Activated T-cell treated with anti-CD3 and anti-CD28 coated beads, Interleukin-2, amount 50 U/mL, for 4 hours (primary cell): ENCODE data around the gene COL7A1. TPM values are rescaled to one million over a fixed set of nuclear protein-coding genes. Genes with fewer than 3 reads are reported as not detected.
"Not testable (repeated sequence)": the region's sequence is repeated elsewhere in the genome, so short reads cannot be mapped to it uniquely, and the experiment has no call there.

ENCODE experiments used
- ATAC-seq, 2 donors: fragments of 200-7000 bp; cut with Tn5 transposase; one replicate each; pipeline ENCODE4 v1.10.0; 2021
- DNase-seq: peaks from one replicate; pipeline ENCODE4 v3.0.0-alpha.2; 2020
- H3K27me3 Mint-ChIP-seq: one replicate; pipeline ENCODE4 v1.8.0; 2021; ENCODE audit warnings: low read depth, mixed read lengths
- H3K36me3 Mint-ChIP-seq: one replicate; pipeline ENCODE4 v1.8.0; 2022; ENCODE audit warnings: mixed read lengths; ENCODE audit not compliant: insufficient read depth
- H3K4me1 Mint-ChIP-seq: one replicate; pipeline ENCODE4 v1.8.0; 2021; ENCODE audit warnings: low read depth, mixed read lengths
- H3K4me3 Mint-ChIP-seq: one replicate; pipeline ENCODE4 v1.8.0; 2021; ENCODE audit warnings: mild to moderate bottlenecking, moderate library complexity, mixed read lengths
- H3K9me3 Mint-ChIP-seq: one replicate; pipeline ENCODE4 v1.8.0; 2021; ENCODE audit warnings: mixed read lengths
- total RNA-seq, 3 donors: library from RNA; stranded (reverse); gene quantifications; one replicate each; pipeline ENCODE4 v1.2.1, GENCODE V29; 2021

COL7A1 gene
- total RNA-seq, 3 donors from 2014 or later, result 0.38 to 0.53 (median 0.40) TPM

DNA sequence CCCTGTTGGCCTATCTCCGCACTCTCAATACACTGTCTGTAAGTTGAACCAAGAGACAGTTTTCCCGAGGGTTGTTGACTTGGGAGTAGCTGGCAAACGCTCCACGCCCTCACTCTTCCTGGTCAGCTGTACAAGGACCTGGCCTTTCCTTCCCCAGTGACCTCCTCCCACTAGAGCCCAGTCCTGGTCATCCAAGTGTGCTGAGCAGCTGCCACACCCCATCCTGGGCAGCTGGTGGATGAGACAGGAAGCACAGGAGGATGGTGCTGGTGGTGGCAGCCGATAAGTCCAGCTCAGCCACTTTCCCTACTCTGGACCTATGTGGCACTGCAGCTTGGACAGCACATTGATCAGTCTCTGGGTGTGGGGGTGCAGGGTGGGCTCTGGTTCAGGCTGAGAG, 58.3 kb downstream of the COL7A1 start:
- ATAC-seq, result no peak
- H3K36me3 Mint-ChIP-seq, result peaks cover 3% of the 10 kb centered on the region
- no peaks in the 10 kb centered on the region for H3K27me3 Mint-ChIP-seq
- H3K4me3 Mint-ChIP-seq, result no peak overlapping the region
- no peak for DNase-seq
- no peaks in the 10 kb centered on the region for H3K9me3 Mint-ChIP-seq
- peaks cover 3% of the 10 kb centered on the region for H3K4me1 Mint-ChIP-seq

DNA sequence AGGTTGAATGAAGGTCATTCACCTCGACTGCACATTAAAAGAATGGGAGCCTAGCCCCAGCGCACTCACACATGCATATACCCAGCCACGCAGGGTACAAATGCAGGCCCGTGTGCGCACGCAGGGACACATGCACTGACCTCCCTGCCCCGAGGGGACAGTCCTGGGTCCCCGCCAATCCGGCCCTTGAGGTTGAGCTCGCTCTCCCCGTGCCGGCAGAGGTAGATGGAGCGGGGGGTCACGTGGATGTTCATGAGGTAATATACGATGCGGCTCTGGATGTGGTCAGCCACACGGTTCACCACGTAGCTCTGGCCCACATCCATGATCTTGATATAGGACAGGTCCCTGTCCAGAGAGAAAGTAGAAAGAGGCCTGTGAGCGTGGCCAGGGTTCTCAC, 59.0 kb downstream of the COL7A1 start:
- Mint-ChIP-seq H3K27me3 (no peaks in the 10 kb centered on the region), H3K9me3 (no peaks in the 10 kb centered on the region), H3K4me1 (peaks cover 3% of the 10 kb centered on the region), H3K36me3 (peaks cover 3% of the 10 kb centered on the region), H3K4me3 (no peak overlapping the region)
- DNase-seq (no peak), ATAC-seq (no peak)

DNA sequence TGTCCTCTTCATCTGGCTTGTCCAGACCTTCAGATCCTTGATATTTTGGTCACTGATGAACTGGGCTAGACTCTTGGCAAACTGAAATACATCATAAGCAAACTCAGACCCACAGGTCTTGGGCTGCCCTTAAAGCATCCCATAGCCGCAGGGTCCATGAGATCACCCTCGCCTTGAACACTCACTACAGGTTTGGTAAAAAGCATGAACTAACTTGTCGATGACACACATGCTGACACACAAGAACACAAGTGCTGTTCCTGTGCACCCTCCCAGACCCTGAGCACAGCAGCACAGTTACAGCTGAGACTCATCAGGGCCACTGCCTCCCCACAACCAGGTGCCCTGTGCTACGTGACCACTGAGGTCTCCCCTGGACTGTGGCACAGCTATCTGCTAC, 59.6 kb downstream of the COL7A1 start:
- Mint-ChIP-seq H3K9me3 (no peaks in the 10 kb centered on the region), H3K36me3 (peaks cover 3% of the 10 kb centered on the region), H3K4me1 (peaks cover 3% of the 10 kb centered on the region), H3K27me3 (no peaks in the 10 kb centered on the region), H3K4me3 (no peak overlapping the region)
- ATAC-seq (no peak), DNase-seq (no peak)

DNA sequence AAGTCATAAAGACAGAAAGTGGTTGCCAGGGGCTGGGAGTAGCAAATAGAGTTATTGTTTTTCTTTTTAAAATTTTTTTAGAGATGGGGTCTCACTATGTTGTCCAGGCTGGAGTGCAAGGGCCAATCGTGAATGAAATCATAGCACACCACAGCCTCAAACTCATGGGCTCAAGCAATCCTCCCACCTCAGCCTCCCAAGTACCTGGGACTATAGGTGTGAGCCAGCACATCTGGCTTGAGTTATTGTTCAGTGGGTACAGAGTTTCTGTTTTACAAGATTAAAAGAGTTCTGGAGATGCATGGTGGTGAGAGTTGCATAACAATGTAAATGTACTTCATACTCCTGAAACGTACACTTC, 62.2 kb downstream of the COL7A1 start:
- Mint-ChIP-seq H3K36me3 (peaks cover 2% of the 10 kb centered on the region), H3K4me1 (peaks cover 3% of the 10 kb centered on the region), H3K27me3 (no peaks in the 10 kb centered on the region), H3K4me3 (no peak overlapping the region), H3K9me3 (no peaks in the 10 kb centered on the region)
- no peak for ATAC-seq
- no peak for DNase-seq

DNA sequence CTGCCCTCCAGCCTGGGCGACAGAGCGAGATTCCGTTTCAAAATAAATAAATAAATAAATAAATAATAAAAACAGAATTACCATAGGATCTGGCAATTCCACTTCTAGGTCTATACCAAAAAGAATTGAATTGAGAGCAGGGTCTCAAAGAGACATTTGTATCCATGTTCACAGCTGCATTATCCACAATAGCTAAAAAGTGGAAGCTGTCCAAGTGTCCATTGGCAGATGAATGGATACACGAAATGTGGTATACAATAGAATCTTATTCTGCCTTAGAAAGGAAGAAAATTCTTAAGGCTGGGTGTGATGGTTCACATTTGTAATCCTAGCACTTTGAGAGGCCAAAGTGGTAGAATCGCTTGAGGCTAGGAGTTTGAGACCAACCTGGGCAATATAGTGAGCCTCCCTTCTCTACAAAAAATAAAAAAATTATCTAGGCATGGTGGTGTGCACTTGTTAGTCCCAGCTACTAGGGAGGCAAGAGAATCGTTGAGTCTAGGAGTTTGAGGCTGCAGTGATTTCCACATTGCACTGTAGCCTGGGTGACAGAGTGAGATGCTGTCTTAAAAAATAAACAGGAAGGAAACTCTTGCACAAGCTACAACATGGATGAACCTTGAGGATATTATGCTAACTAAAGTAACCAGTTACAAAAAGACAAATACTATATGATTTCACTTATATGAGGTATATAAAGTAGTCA, 62.7 kb downstream of the COL7A1 start:
- Mint-ChIP-seq H3K4me3 (no peak overlapping the region), H3K9me3 (no peaks in the 10 kb centered on the region), H3K36me3 (peaks cover 2% of the 10 kb centered on the region), H3K27me3 (no peaks in the 10 kb centered on the region), H3K4me1 (peaks cover 3% of the 10 kb centered on the region)
- ATAC-seq, result no peak
- DNase-seq, result no peak

DNA sequence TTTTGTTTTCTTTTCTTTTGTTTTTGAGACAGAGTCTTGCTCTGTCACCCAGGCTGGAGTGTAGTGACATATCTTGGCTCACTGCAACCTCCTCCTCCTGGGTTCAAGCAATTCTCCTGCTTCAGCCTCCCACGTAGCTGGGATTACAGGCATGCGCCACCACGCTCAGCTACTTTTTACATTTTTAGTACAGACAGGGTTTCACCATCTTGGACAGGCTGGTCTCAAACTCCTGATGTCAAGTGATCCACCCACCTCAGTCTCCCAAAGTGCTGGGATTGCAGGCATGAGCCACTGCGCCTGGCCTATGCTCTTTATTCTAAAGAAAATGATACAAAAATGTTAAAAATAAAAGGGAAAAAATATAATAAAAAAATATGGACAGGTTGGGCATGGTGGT, 64.4 kb downstream of the COL7A1 start:
- not testable (repeated sequence) for H3K36me3 Mint-ChIP-seq, H3K9me3 Mint-ChIP-seq, H3K4me1 Mint-ChIP-seq, H3K27me3 Mint-ChIP-seq, H3K4me3 Mint-ChIP-seq, ATAC-seq, DNase-seq

DNA sequence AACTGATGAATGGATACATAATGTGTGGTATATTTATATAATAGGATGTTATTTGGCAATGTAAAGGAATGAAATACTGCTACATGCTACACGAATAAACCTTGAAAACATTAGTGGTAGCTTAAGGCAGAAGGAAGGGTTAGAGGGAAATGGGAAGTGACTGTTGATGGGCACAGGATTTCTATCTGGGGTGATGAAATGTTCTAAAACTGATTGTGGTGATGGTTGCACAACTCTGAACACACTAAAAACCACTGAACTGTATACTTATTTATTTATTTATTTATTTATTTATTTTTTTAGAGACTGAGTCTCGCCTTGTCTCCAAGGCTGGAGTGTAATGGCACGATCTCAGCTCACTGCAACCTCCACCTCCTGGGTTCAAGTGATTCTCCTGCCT, 66.4 kb downstream of the COL7A1 start:
- no peak for DNase-seq
- Mint-ChIP-seq H3K36me3 (no peaks in the 10 kb centered on the region), H3K4me3 (no peak overlapping the region), H3K4me1 (peaks cover 3% of the 10 kb centered on the region), H3K27me3 (no peaks in the 10 kb centered on the region), H3K9me3 (no peaks in the 10 kb centered on the region)
- ATAC-seq, result no peak

DNA sequence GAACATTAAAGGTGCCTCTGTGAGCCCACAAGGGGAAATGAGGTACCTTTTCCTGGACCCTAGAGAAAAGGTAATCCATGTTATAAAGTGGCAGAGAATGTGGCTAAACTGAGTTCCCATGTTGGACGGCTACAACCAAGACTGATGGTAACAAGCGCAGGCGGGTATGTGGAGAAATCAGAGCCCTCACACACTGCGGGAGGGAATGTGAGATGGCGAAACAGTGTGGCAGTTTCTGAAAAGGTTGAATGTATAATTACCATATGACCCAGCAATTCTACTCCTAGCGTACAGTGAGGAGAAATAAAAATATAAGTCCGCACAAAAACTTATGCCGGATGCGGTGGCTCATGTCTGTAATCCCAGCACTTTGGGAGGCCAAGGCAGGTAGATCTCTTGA, 67.1 kb downstream of the COL7A1 start:
- ATAC-seq (no peak), DNase-seq (no peak)
- no peaks in the 10 kb centered on the region for H3K27me3 Mint-ChIP-seq
- H3K4me1 Mint-ChIP-seq, result peaks cover 3% of the 10 kb centered on the region
- no peaks in the 10 kb centered on the region for H3K36me3 Mint-ChIP-seq
- H3K4me3 Mint-ChIP-seq, result no peak overlapping the region
- H3K9me3 Mint-ChIP-seq, result no peaks in the 10 kb centered on the region

DNA sequence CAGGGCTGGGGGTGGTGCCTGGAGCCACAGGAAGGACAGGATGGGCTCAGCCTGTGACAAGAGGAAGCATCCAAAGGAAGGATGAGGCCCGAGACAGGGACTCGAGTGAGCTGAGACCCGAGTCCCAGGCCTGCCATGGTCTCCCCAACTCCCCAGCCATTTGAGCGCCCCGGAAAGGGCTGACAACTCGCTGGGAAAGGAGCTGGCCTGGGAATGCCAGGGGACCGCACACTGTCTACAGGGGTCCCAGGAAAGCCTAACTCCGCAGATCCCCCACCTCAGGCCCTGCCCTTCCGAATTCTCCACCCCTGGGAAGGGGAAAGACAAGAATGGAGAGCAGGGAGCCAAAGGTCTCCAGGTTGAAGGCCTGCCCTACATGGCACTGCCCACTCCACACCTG, 70.2 kb downstream of the COL7A1 start:
- no peaks in the 10 kb centered on the region for H3K36me3 Mint-ChIP-seq
- H3K4me1 Mint-ChIP-seq, result peaks cover 4% of the 10 kb centered on the region
- ATAC-seq (no peak), DNase-seq (no peak)
- no peak overlapping the region for H3K4me3 Mint-ChIP-seq
- no peaks in the 10 kb centered on the region for H3K27me3 Mint-ChIP-seq
- no peaks in the 10 kb centered on the region for H3K9me3 Mint-ChIP-seq

DNA sequence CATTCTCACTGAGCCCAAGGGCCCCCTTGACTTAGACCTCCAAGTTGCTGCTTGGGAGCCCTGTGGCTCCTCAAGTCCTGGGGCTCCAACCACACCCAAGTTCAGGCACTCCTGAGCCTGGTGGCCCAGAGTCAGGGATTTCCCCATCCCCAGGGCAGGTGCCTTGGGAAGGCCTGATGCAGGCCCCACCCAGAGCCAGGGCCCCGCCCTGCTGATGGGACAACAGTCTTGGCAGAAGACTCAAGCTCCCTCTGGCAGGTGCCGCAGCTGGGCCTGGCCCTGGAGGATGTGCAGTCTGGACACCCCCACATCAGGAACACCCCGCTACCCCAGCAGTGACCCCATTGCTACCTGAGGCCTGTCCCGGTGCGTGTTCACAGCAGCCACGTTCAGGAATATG, 73.5 kb downstream of the COL7A1 start:
- H3K36me3 Mint-ChIP-seq, result no peaks in the 10 kb centered on the region
- H3K4me3 Mint-ChIP-seq, result no peak overlapping the region
- ATAC-seq (no peak), DNase-seq (no peak)
- H3K4me1 Mint-ChIP-seq, result peaks cover 36% of the 10 kb centered on the region
- no peaks in the 10 kb centered on the region for H3K27me3 Mint-ChIP-seq
- no peaks in the 10 kb centered on the region for H3K9me3 Mint-ChIP-seq

DNA sequence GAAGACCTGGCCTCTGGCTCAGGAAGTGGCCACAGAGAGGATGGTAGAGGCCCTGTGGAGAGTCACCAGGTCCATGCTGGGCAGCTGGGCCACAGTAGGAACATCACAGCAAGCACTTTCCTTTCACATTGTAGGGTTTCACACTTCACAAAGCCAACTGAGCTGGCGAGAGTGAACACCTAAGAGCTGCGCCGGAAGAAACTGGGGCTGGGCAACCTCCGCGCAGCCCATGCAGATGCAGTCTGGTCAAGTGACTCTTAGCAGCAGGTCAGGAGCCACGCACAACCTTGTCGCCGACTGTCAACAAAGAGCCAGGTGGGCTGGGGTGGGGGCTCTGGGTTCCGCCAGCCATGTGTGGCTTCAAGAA, 75.9 kb downstream of the COL7A1 start:
- Mint-ChIP-seq H3K4me1 (peaks cover 59% of the 10 kb centered on the region), H3K4me3 (no peak overlapping the region)

DNA sequence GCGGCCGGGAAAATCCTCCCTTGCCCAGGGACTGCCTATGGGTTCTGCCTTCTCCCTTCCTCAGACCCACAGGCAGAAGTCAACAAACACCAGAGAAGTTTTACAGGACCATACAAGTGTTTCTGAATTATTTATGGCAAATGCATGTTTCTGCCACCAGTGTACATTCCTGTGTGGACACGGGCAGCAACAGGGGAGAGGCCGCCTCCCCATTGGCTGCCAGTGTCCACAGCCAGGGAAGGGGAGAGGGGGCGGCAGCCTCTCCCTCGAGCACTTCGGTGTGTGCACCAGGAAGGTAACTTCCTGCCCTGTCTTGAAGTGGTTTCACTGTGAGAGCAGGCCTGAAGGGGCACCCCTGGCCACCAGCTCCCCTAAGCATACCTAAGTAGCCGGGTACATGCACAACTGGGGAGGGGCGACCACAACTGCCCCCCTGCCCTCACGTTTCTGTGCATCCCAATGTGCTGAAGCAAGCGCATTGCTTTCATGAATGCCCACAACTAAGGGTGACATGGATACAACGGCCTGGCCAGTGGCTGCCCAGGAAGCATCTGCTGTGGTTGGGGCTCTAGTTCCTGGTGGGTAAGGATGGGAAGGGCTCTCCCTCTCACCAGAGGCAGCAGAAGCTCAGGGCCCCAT, 76.4 kb downstream of the COL7A1 start:
- no peak for DNase-seq
- no peaks in the 10 kb centered on the region for H3K27me3 Mint-ChIP-seq

More for the DNA sequence above, 75.9 kb downstream of the COL7A1 start:
- peak in 1 of 2 donors; percentile 8 for ATAC-seq
- no peaks in the 10 kb centered on the region for H3K27me3 Mint-ChIP-seq
- no peaks in the 10 kb centered on the region for H3K9me3 Mint-ChIP-seq
- no peak for DNase-seq
- H3K36me3 Mint-ChIP-seq, result no peaks in the 10 kb centered on the region

DNA sequence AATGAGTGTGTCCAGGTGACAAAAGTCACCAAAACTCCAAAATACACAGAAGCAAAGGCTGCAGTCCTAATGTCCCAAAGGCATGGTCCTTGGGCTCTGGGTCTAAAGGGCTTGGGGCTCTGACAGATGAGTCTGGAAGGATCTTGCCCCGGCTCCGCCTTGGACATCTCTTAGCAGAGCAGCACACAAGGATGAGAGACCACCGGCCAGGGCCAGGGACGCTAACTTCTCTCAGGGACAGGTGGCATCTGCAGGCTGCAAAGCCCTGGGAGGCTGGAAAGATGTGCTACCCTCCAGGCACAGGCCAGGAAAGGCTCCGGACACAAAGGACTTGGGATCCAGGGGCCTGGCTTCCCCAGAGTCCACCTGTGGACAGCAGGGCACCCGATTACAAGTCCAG, 77.1 kb downstream of the COL7A1 start:
- Mint-ChIP-seq H3K4me3 (no peak overlapping the region), H3K9me3 (no peaks in the 10 kb centered on the region), H3K36me3 (no peaks in the 10 kb centered on the region), H3K4me1 (peaks cover 68% of the 10 kb centered on the region), H3K27me3 (no peaks in the 10 kb centered on the region)
- no peak for DNase-seq
- no peak for ATAC-seq

More for the DNA sequence above, 76.4 kb downstream of the COL7A1 start:
- Mint-ChIP-seq H3K9me3 (no peaks in the 10 kb centered on the region), H3K4me1 (peaks cover 64% of the 10 kb centered on the region), H3K36me3 (no peaks in the 10 kb centered on the region), H3K4me3 (no peak overlapping the region)
- ATAC-seq, result peak; percentile 39 to 56

DNA sequence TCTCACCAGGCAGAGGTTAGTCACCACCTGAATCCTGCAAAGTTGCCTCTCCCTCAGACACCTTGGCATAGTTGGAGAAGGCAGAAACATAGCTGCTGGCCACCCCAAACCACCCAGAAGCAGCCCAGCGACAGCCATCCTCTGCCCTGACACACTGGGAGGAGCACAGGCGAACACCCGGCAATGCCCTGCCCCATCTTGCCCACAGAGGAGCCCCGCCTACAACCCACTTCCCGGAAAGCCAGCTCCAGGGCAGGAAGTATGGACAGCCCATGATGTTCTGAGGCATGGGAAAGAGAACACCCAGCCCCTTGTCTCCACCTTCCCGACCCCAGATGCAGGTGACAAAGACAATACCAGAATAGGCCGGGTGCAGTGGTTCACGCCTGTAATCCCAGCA, 78.6 kb downstream of the COL7A1 start:
- H3K36me3 Mint-ChIP-seq, result no peaks in the 10 kb centered on the region
- no peaks in the 10 kb centered on the region for H3K27me3 Mint-ChIP-seq
- DNase-seq (no peak), ATAC-seq (peak in 1 of 2 donors; percentile 42)
- H3K4me3 Mint-ChIP-seq, result no peak overlapping the region
- H3K4me1 Mint-ChIP-seq, result peaks cover 77% of the 10 kb centered on the region
- H3K9me3 Mint-ChIP-seq, result no peaks in the 10 kb centered on the region

DNA sequence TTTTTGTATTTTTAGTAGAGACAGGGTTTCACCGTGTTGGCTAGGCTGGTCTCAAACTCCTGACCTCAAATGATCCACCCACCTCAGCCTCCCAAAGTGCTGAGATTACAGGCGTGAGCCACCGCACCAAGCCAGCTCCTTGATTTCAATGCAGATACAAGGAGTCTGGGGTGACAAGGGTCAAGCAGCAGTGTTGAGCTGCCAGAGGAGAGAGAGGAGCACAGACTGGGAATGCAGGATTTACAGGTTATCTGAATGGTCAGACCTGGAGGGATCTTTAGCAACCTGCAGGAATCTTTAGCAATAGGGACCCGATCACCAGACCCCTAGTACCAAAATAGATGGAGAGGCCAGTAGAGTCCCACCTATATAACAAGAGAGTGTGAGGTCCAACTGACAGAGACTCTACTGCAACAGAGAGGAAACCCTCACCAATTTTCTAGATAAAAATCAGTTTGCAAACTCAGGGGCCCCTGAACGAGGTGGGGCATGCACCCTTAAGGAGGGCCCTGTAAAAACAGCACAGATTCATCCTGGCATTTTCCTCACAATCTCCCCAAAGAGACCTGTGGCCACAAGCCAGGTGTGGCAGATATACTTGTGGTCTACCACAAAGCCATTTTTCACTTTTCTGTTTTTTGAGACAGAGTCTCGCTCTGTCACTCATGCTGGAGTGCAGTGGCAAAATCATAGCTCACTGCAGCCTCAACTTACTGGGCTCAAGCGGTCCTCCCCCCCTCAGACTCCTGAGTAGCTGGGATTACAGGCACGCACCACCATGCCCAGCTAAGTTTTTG, 80.5 kb downstream of the COL7A1 start:
- no peaks in the 10 kb centered on the region for H3K27me3 Mint-ChIP-seq
- H3K9me3 Mint-ChIP-seq, result no peaks in the 10 kb centered on the region
- H3K36me3 Mint-ChIP-seq, result no peaks in the 10 kb centered on the region
- ATAC-seq, result peak; percentile 42 to 55
- H3K4me3 Mint-ChIP-seq, result peak overlapping the region; percentile 26
- DNase-seq, result no peak
- peaks cover 77% of the 10 kb centered on the region for H3K4me1 Mint-ChIP-seq
